Thoracic aorta (tissue), 2 donors: ENCODE results near the gene IL25. TPM values are rescaled to one million over a fixed set of nuclear protein-coding genes. Genes with fewer than 3 reads are reported as not detected.

Experiments
- ATAC-seq: fragments of 150-250 bp; one replicate; pipeline ENCODE4 v1.8.0; 2017; ENCODE audit warnings: low read depth; ENCODE audit not compliant: insufficient number of reproducible peaks, low FRiP score
- DNase-seq: peaks from one replicate; pipeline ENCODE4 v3.0.0-alpha.2; 2020; ENCODE audit warnings: low spot score
- H3K27ac ChIP-seq, 2 donors: fragments of 200-600 bp; sonication (generic); 1 replicate in 1 of 2; 2 replicates in 1 of 2; pipeline ENCODE4 v1.5.1; 2016; ENCODE audit warnings: mild to moderate bottlenecking in 2 of 2, moderate library complexity in 2 of 2
- H3K27me3 ChIP-seq: fragments of 200-600 bp; sonication (generic); replicated peaks from 2 replicates; pipeline ENCODE4 v1.6.0; 2016; ENCODE audit warnings: mild to moderate bottlenecking; ENCODE audit not compliant: insufficient read depth
- H3K36me3 ChIP-seq: fragments of 200-600 bp; sonication (generic); one replicate; pipeline ENCODE4 v1.5.1; 2016
- H3K4me1 ChIP-seq, 2 donors: fragments of 200-600 bp; sonication (generic); 1 replicate in 1 of 2; 2 replicates in 1 of 2; pipeline versions ENCODE4 v1.5.1 to v1.6.0; 2016; ENCODE audit warnings: low read depth in 2 of 2, mild to moderate bottlenecking in 1 of 2; ENCODE audit not compliant: control insufficient read depth in 1 of 2
- H3K4me3 ChIP-seq: fragments of 200-600 bp; sonication (generic); 2 replicates; pipeline ENCODE4 v1.5.1; 2016; ENCODE audit warnings: mild to moderate bottlenecking
- H3K9me3 ChIP-seq: fragments of 200-600 bp; sonication (generic); 2 replicates; pipeline ENCODE4 v1.5.1; 2016
- total RNA-seq, 2 donors: library from RNA; depleted of rRNA; stranded (reverse); fragments of >200 nt; gene quantifications; one replicate each; pipeline versions ENCODE4 v1.1.0 to v1.2.3, GENCODE V29; 2016
- TF ChIP-seq, protein P1 (sequence below): fragments of 200-600 bp; sonication (generic); IDR thresholded peaks from one replicate; pipeline ENCODE4 v1.5.1; 2019; ENCODE audit warnings: antibody characterized with exemption

The IL25 gene
- total RNA-seq, 2 donors from 2014 or later = not detected

DNA sequence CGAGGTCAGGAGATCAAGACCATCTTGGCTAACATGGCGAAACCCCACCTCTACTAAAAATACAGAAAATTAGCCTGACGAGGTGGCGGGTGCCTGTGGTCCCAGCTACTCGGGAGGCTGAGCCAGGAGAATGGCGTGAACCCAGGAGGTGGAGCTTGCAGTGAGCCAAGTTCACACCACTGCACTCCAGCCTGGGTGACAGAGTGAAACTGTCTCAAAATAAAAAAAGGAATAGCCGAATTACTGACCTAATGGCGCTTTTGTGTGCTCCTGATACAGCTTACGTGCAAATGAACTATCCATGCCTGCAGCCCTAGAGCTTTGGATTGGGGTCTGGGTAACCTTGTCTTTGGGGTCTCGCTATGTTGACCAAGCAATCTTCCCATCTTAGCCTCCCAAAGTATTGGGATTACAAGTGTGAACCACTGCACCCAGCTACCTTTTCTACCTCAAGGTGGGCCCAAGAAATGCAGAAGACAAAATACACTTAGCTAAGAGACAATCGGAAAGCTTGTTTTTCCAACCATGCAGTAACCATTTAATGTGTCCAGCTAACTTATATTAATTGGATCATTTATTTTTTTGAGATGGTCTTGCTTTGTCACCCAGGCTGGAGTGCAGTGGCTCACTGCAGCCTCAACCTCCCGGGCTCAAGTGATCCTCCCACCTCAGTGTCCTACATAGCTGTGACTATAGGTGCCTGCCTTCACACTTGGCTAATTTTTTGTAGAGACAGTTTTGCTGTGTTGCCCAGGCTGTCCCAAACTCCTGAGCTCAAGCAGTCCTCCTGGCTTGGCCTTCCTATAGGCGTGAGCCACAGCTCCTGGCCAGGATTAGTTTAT lies 45.9 kb upstream of the IL25 start:
- TF ChIP-seq, protein P1, sequence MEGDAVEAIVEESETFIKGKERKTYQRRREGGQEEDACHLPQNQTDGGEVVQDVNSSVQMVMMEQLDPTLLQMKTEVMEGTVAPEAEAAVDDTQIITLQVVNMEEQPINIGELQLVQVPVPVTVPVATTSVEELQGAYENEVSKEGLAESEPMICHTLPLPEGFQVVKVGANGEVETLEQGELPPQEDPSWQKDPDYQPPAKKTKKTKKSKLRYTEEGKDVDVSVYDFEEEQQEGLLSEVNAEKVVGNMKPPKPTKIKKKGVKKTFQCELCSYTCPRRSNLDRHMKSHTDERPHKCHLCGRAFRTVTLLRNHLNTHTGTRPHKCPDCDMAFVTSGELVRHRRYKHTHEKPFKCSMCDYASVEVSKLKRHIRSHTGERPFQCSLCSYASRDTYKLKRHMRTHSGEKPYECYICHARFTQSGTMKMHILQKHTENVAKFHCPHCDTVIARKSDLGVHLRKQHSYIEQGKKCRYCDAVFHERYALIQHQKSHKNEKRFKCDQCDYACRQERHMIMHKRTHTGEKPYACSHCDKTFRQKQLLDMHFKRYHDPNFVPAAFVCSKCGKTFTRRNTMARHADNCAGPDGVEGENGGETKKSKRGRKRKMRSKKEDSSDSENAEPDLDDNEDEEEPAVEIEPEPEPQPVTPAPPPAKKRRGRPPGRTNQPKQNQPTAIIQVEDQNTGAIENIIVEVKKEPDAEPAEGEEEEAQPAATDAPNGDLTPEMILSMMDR = no peak
- no peak for ATAC-seq
- H3K9me3 ChIP-seq = no peaks in the 10 kb centered on the region
- no peak overlapping the region for H3K27ac ChIP-seq
- H3K36me3 ChIP-seq = peaks cover 19% of the 10 kb centered on the region
- peaks cover 8 to 11% of the 10 kb centered on the region in 2 donors for H3K4me1 ChIP-seq
- H3K27me3 ChIP-seq = no peaks in the 10 kb centered on the region
- DNase-seq = no peak
- no peak overlapping the region for H3K4me3 ChIP-seq

DNA sequence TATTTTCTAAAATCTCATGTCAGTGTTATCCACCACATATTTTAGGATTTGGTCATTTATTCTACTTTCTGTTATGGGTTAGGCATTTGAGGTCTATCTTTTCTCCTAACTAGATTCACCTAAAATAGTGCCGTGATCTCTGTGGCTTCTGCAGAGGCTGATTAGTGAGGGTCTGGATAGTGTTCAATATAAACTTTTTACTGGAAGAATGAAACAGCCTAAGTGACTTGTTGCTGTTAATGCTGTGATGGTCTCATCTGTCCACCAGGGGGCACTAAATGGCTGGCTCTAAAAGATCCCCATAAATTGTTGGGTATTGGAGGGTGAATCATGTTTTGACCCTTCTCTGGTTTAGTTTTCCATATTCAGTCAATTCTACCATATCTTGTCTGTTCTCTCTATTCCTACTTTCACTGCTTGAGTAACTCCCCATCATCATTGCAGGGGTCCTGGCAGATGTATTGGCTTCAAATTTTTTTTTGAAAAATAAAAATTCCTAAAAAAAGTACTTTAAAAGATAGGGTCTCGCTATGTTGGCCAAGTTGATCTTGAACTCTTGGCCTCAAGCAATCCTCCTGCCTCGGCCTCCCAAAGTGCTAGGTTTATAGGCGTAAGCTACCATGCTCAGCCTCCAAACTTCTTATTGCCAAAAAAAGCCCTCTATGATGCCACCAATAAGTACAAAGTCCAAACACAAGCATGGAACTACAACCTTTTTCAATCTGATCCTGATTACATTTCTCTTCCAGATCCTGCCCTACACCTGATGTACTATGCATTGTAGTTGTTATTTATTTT lies 44.5 kb upstream of the IL25 start:
- no peak for DNase-seq
- peak; percentile 76 for ATAC-seq
- TF ChIP-seq, protein P1 = peak; percentile 85
- no peaks in the 10 kb centered on the region for H3K9me3 ChIP-seq
- H3K36me3 ChIP-seq = peaks cover 18% of the 10 kb centered on the region
- H3K4me1 ChIP-seq = peaks cover 0 to under 1% of the 10 kb centered on the region in 2 donors
- H3K4me3 ChIP-seq = no peak overlapping the region
- H3K27me3 ChIP-seq = no peaks in the 10 kb centered on the region
- no peak overlapping the region for H3K27ac ChIP-seq

DNA sequence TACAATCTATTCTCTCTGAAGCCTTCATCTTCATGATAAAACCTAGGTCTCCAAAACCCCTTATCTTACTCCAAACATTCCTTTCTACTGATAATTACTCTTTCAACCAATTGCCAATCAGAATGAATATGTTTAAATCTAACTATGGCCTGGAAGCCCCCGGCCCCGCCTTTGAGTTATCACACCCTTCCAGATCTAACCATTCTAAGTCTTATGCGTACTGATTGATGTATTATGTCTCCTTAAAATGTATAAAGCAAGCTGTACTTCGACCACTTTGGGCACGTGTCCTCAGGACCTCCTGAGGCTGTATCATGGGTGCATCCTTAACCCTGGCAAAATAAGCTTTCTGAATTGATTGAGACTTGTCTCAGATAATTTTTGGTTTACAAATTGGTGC lies 37.0 kb upstream of the IL25 start:
- H3K4me3 ChIP-seq = no peak overlapping the region
- no peaks in the 10 kb centered on the region for H3K4me1 ChIP-seq
- ATAC-seq (no peak), DNase-seq (no peak)
- H3K36me3 ChIP-seq = no peaks in the 10 kb centered on the region
- TF ChIP-seq, protein P1 = no peak
- H3K9me3 ChIP-seq = no peaks in the 10 kb centered on the region
- no peaks in the 10 kb centered on the region for H3K27me3 ChIP-seq
- H3K27ac ChIP-seq = no peak overlapping the region

DNA sequence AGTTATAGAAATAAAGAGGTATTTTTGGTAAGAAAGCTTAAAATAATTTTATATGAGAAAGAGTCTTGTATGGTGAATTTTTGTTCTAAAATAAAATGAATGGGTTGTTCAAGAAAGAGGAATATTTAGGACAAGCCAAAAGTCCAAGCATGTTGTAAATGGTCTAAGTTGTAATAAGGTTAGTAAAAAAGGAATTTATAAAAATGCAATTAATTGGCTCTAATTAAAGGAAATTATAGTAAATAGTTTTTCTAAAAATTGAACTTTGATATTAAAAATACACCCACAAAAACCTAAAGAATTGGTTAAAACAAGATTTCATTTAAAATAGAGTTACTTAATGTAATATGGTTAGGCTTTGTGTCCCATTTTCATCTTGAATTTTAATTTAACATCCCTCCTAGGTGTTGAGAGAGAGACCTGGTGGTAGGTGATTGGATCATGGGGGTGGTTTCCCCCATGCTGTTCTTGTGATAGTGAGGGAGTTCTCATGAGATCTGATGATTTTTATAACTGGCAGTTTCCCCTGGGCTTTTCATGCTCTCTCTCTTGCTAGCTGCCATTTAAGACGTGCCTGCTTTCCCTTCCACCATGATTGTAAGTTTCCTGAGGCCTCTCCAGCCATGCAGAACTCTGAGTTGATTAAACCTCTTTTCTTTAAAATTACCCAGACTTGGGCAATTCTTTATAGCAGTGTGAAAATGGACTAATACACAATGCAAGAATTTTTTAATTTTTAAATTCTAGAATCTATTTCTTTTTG lies 32.9 kb upstream of the IL25 start:
- Histone ChIP-seq H3K27me3 (no peaks in the 10 kb centered on the region), H3K27ac (no peak overlapping the region), H3K4me3 (no peak overlapping the region), H3K9me3 (no peaks in the 10 kb centered on the region), H3K36me3 (no peaks in the 10 kb centered on the region), H3K4me1 (no peaks in the 10 kb centered on the region)
- DNase-seq = no peak
- ATAC-seq = no peak
- TF ChIP-seq, protein P1 = no peak

DNA sequence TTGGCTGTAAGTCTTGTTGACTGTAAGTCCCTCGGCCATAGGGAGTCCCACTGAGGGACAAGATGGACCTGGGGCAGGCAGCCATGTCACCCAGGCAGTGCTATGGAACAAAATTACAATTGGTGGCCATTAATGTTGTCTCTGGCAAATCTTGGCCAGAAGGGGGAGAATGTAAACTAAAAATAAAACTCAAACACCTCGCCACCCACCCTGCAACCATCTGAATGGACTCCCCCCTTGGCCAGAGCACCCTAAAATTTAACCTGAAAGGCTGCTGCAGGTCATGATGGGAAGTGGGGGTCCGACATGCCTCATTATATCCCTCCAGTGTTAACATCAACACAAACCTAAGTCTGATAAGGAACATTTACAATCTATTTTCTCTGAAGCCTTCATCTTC lies 28.1 kb upstream of the IL25 start:
- no peaks in the 10 kb centered on the region for H3K9me3 ChIP-seq
- no peaks in the 10 kb centered on the region for H3K36me3 ChIP-seq
- no peaks in the 10 kb centered on the region for H3K27me3 ChIP-seq
- H3K27ac ChIP-seq = no peak overlapping the region
- H3K4me3 ChIP-seq = no peak overlapping the region
- no peaks in the 10 kb centered on the region for H3K4me1 ChIP-seq
- no peak for ATAC-seq
- TF ChIP-seq, protein P1 = no peak
- no peak for DNase-seq
